ENCODE data around the gene CNPY4.

GRCh38 chr7:100119072-100119969 is at the start of gene CNPY4, which contains the start of gene TAF6:
- TF ChIP-seq CTCF (IDR thresholded peaks at IDR 0.05) (no peak), POLR2A (IDR thresholded peaks at IDR 0.05) (peak; percentile 61)
